Measurements from ENCODE around the gene UPP1.
"Not testable (repeated sequence)": the region's sequence is repeated elsewhere in the genome, so short reads cannot be mapped to it uniquely, and the experiment has no call there.

Gene UPP1

DNA sequence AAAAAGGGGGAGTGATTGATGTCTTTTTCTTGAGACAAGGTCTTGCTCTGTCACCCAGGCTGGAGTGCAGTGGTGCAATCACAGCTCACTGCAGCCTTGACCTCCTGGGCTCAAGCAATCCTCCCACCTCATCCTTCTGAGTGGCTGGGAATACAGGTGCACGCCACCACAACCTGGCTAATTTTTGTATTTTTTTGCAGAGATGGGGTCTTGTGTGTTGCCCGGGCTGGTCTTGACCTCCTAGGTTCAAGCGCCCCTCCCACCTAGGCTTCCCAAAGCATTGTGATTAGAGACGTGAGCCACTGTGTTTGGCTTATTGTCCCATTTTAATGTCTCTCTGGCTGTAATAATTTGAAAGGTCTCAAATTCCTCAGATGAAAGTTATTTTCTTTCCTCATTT, 21.8 kb downstream of the UPP1 start:
- DNase-seq (ENCODE audit: low read depth in 1 of 2, low spot score in 1 of 2) = no peak

DNA sequence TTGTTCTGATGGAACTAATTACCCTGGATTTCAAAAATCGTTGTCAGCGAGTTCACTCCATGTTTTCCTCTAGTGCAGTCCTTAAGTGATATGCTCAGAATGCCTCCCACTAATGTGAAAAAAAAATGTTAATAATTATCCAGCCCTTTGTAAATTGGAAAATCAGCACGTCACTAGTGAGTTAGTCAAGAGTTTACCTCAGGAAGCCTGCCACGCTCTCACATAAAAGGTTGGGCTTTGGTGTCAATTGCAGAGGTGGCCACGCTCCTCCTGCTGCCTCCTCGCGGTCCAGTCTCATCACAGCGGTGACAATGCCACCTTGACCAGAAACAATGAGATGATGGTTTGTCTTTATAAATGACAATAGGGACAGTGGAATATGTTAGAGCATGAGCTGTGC, 22.5 kb downstream of the UPP1 start:
- no peak for DNase-seq (ENCODE audit: low read depth in 1 of 2, low spot score in 1 of 2)

DNA sequence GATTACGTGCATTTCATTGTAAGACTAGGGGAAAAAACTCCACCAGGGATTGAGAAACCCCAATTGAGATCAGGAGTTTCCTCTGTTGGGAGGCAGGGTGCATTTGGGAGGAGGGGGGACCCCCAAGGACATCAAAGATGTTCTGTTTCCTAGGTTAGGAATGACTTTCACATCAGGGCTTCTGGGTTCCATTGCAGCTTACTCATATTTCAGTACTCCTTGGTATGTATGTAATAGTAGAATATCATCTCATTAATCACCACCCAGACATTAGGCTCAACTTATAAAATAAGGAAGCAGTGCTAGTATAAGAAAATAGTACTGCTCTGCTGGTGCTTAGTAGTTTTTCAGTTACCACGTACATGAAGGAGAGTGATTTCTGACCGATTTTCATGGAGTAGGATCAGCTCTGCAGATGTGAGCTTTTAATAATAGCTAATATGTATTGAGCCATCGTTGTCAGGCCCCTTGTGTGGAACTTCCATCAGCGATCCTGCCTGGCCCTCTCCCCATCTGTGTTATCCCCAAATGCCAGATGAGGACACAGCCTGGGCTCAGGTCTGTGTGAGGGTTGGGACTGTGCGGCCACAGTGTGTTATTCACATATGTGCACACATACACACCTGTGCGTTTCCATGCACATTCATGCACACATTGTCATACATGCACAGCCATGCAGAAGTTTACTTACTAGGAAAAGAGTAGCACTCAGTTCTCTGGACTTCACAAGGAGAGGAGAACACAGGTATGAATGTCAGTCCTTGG, 23.5 kb downstream of the UPP1 start:
- no peak for DNase-seq (ENCODE audit: low read depth in 1 of 2, low spot score in 1 of 2)

DNA sequence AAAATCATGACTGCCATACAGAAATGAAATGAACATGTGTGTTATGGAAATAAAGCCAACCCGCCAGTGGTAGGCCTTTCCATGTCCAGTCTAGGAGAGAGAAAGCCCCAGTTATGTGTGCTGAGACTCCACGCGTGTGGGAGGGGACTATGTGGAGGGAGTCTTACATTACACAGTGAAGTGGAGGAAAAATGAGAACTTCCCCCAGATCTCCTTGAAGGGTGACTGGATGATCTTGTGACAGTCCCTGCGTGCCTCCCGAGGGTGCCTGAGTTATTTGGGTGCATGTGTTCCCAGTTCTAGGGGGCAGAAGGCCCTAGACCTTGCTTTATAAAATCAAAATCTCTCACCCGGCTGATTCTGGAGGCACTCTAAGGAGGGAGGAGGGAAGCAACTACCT, 24.2 kb downstream of the UPP1 start:
- no peak for DNase-seq (ENCODE audit: low read depth in 1 of 2, low spot score in 1 of 2)

DNA sequence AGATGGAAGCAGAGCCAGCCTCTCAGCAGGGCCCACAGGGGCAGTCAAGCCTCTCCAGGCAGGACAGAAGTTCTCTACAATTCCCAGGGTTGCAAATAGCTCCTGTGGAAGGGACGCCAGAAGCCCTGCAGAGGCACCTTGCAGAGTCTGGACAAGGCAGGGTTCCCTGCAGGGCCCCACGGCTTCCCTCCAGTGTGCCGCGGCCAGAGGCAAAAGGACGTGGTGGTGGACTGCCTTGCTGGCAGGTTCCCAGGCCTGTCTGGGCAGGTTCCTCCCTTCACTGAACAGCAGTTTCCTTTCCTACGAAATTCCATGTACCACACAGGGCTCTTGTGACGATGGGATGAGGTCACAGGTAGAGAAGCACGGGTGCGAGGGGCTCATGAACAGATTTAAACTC, 25.1 kb downstream of the UPP1 start:
- DNase-seq (ENCODE audit: low read depth in 1 of 2, low spot score in 1 of 2) = no peak

DNA sequence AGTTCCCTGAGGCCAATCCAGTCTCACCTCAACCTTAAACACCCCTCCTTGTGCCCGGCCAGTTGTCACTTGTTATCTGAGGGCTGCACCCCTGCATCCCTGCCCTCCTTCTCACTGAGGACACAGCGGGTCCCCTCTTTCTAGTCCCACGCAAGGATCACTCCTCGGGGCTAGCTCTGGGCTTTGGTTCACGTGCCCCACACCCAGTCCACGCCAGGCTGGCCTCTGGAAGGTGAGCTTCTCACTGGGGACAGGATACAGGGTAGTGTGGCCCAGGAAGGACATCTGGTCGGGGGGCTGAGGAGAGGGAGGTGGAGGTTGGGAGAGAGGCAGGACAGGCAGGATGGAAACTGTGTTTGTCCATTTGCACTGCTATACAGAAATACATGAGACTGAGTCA, 25.5 kb downstream of the UPP1 start:
- DNase-seq (ENCODE audit: low read depth in 1 of 2, low spot score in 1 of 2) = no peak

DNA sequence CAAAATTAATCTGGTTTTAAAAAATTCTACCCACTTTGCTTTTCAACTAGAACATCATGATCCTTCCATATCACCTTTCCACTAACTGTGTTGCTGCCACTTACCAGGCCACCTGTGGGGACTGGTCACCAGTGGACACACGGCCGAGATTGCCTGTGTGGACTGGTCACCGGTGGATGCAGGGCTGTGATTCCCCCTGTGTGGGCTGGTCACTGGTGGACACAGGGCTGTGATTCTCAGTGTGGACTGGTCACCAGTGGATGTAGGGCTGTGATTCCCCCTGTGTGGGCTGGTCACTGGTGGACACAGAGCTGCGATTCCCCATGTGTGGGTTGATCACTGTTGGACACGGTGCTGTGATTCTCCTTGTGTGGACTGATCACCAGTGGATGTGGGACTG, 27.0 kb downstream of the UPP1 start:
- no peak for DNase-seq (ENCODE audit: low read depth in 1 of 2, low spot score in 1 of 2)

DNA sequence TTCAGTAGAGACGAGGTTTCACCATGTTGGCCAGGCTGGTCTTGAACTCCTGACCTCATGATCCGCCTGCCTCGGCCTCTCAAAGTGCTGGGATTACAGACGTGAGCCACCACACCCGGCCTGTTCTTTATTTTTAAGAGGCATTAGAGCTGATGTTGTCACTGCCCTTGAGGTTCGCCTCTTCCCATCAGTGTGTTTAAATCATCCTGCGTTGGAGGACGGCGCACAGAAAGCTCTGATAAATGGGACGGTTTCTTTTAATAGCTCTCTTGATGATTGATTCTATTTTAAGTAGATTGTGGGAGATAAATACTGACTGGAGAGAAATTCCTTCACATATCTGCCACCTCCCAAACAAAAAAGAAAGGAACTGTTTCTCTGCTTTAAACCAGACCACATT, 29.0 kb downstream of the UPP1 start:
- DNase-seq (ENCODE audit: low read depth in 1 of 2, low spot score in 1 of 2) = no peak

DNA sequence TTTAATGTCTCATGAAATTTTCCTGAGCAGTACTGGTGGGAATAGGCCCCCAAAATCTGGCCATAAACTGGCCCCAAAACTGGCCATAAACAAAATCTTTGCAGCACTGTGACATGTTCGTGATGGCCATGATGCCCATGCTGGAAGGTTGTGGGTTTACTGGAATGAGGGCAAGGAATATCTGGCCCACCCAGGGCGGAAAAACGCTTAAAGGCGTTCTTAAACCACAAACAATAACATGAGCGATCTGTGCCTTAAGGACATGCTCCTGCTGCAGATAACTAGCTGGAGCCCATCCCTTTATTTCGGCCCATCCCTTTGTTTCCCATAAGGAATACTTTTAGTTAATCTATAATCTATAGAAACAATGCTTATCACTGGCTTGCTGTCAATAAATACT, 31.5 kb downstream of the UPP1 start:
- DNase-seq (ENCODE audit: low read depth in 1 of 2, low spot score in 1 of 2) = not testable (repeated sequence)

DNA sequence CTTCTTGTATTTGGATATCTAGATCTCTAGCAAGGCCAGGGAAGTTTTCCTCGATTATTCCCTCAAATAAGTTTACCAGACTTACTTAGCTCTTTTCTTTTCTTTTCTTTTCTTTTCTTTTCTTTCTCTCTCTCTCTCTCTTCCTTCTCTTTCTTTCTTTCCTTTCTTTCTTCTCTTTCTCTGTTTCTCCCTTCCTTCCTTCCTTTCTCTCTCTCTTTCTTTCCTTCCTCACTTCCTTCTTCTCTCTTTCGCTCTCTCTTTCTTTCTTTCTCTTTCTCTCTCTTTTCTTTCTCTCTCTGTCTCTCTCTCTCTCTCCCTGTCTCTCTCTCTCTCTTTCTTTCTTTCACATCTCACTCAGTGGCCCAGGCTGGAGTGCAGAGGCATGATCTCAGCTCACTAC, 37.0 kb downstream of the UPP1 start:
- no peak for DNase-seq (ENCODE audit: low read depth in 1 of 2, low spot score in 1 of 2)

DNA sequence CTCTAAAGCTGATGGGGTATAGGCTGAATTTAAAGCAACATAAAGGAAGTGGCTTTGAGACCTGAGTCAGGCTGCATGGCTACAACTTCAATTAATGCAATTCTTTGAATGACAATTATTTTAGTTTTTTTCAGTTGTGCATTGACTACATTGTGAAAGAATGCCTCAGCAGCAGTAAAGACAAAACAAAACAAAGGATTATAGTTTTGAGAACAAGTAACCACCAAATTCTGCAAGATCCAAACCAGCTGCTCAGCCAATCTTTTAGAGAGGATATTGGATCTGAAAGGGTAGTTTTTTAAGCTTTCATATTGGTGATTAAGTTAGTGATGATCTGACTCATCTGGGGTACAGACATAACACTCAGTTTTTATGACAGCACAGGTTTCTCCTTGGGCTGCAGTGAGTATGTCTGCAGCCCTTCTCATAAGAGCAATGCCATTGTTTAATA, 41.6 kb downstream of the UPP1 start:
- DNase-seq (ENCODE audit: low read depth in 1 of 2, low spot score in 1 of 2) = no peak

DNA sequence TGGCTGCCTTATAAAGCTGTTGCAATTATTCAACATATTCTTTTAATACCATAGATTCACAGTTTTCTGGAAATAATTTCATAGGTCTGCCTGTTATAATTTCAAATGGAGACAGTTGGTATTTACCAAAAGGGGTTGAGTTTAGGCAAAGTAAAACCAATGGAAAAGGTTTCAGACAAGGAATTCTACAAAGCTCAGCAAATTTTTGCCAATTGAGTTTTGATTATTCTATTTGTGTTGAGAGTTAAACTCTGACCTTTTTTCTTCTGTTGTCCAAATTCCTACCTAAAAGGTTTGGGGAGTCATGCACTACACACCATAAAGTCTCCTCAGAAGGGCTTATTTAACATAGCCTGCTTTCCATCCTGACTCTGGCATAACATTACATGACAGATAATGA, 43.7 kb downstream of the UPP1 start:
- no peak for DNase-seq (ENCODE audit: low read depth in 1 of 2, low spot score in 1 of 2)

DNA sequence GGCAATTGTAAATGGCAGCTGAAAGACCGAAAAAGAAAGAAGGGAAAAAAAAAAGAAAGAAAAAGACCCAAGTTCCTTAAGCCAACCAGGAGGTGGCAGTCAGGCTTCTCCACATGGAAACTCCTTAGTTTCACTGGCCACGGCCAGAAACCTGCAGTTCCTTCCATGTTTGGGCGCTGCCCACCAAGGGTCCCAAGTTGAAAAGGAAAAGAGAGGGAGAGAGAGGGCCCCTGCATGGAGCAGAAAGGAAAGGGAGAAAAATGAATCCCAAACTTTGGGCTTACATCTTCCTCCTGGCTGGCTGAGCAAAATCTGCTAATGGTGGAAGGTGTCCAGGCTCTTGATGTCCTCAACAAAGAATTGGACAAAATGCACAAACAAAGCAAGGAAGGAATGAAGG, 50.4 kb downstream of the UPP1 start:
- DNase-seq (ENCODE audit: low read depth in 1 of 2, low spot score in 1 of 2) = no peak

DNA sequence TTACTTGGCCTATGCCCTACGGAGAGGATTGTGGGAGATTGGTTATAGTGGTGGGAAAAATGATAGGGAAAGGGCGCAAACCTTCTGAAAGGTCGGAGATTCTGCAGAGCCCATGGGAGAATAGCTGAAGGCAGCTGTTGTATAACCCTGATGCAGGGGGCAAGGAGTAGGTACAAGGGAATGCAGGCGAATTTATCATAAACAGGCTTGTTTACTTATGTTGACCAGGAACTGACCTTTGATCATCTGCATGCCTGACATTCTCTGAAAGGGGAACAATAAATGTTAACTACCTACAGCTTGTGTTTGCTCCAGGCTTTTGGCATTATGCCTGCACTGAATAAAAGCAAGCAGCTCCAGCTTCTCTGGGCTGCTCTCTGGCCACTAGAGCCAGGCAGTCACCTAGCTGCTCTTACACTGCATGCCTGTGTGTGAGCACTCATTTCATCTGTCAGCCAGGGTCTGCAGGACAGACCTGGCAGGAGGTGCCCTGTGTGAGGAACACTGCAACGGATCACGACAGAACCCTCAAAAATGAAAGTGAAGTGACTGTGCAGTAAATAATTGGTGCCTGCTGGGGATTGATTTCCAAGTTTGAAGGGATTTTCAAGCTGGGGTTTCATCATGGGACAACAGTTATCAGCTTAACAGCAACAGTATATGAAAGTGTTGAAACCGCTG, 51.1 kb downstream of the UPP1 start:
- DNase-seq (ENCODE audit: low read depth in 1 of 2, low spot score in 1 of 2) = no peak

DNA sequence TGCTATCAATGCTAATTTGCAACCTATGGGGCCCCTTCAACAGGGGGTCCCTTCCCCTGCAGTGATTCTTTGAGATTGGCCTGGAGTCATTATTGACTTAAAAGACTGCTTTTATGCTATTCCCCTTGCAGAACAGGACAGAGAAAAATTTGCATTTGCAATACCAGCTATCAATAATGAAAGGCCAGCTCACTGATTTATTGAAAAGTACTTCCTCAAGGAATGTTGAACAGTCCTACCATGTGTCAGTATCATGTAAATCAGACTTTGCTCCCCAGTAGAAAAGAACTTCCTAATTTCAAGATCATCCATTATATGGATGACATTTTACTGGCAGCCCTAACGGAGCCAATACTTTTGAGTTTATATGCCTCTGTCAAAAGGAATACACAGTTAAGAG, 52.5 kb downstream of the UPP1 start:
- no peak for DNase-seq (ENCODE audit: low read depth in 1 of 2, low spot score in 1 of 2)

DNA sequence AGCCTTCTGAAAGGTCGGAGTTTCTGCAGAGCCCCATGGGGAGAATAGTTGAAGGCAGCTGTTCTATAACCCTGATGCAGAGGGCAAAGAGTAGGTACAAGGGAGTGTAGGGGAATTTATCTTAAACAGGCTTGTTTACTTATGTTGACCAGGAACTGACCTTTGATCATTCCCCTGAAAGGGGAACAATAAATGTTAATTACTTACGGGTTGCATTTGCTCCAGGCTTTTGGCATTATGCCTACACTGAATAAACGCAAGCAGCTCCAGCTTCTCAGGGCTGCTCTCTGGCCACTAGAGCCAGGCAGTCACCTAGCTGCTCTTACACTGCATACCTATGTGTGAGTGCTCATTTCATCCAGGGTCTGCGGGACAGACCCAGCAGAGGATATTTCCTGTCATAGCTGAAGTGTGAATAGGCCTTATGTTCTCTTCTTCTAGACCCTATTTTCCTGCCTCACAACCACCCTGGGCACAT, 55.3 kb downstream of the UPP1 start:
- no peak for DNase-seq (ENCODE audit: low read depth in 1 of 2, low spot score in 1 of 2)

DNA sequence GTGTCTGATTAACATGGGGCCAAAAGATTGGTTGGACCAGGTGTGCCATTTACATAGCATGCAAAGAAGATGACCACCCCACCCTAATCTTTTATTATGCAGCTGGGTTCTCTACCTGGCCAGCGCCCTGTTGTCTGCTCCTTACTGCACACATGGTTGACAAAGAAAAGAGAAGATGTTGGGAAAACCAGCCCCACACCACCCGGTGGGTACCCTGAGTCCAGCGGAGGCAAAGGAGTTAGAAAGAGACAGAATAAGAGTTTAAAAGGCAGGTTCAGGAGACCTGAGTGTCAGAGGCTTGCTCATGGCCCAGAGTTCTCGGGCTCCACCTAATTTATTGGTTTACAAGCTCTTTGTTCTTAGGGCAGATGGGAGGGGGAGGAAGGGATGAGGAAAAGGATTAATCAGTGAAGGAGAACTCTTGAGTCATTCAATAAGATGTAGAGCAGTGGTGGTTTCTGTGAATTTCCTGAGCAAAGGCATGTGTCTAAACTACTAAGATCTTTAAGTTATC, 58.1 kb downstream of the UPP1 start:
- no peak for DNase-seq (ENCODE audit: low read depth in 1 of 2, low spot score in 1 of 2)

DNA sequence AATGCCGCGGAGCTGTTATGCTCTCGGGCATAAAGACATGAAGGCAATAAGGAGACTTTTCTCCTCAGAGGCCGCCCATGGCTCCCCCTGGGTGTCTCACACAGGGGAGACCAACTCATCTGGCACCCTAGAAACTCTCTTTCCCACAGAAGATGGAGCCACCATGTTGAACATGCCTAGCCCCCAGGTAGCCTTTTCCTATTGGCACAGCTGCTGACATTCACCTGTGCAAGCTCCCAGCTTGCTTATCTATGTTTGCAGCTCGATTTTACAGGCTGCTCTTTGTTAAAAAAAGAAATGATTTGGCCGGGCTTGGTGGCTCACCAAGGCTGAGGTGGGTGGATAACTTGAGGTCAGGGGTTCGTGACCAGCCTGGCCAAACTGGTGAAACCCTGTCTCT, 58.6 kb downstream of the UPP1 start:
- not testable (repeated sequence) for DNase-seq (ENCODE audit: low read depth in 1 of 2, low spot score in 1 of 2)

DNA sequence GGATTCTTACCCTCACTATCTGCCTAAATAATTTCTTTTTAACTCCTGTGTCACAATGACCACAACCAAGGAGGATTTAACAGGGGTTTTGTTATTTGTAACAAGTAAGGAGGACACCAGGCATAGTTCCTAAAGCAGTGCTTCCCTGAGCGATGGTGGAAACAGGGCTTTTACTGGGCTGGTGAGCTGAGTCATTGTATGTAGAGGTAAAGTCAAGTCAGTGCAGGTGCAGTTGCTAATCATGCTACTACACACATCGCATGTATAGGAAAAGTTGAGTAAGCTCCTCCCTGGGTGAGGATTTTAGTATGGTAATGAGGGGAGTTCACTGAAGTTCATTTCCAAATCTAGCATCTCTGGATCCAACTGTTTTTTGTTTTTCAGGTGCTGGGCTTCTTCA, 59.2 kb downstream of the UPP1 start:
- DNase-seq (ENCODE audit: low read depth in 1 of 2, low spot score in 1 of 2) = no peak

DNA sequence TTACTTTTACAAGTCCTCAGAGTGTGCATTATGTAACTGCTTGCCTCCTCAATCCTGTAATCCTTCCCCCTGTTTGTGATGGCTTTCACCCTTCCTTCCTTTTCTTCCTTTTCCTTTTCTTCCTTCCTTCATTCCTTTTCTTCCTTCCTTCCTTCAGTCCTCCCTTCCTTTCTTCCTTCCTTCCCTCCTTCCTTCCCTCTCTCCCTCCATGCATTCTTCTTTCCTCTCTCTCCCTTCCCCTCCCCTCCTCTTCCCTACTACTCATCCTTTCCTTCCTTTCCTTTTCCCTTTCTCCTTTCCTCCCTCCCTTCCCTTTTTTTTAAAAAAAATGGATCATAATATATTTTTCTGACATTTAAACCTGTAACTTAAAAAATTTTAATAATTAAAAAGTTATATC, 60.0 kb downstream of the UPP1 start:
- DNase-seq (ENCODE audit: low read depth in 1 of 2, low spot score in 1 of 2) = no peak

DNA sequence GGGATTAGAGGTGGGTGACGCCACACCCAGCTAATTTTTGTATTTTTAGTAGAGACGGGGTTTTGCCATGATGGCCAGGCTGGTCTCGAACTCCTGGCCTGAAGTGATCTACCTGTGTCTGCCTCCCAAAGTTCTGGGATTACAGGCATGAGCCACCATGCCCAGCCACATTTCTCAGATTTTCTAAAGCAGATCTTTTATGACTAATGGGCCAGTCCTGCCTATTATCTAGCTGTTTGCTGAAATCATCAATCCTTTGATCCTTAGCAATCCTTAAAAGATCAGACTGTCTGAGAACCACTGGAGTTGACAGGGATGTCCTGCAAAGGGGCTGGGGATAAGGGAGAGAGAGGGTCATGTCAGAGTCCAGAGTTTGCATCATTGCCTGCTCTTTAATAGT, 61.0 kb downstream of the UPP1 start:
- no peak for DNase-seq (ENCODE audit: low read depth in 1 of 2, low spot score in 1 of 2)

DNA sequence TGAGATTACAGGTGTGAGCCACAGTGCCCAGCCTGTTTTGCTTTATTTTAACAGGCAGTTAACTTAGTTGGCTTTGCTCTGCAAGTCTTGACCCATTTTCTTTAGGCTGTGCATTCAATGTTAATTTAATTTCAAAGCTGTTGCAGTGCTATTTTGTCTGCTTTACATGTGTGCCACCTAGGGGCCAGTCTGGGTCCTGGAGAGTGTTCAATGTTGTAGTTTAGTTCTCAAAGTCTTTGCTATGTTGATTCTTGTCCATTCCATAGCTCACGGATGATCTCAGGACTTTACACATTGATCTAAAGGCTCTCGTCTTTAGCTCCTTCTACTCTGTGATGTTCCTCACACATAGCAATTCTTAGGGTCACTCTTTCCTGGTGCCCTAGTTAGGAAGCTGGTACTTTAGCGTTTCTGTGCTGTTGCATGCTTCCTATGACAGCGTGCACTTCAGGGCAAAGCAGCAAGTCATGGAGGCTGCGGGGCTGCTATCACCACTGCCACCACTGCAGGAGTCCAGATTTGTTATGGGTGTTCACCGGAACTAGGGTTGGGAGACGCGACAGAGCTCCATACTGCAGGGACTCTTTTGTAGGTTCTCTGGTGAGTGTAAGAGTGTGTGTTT, 65.8 kb downstream of the UPP1 start:
- DNase-seq (ENCODE audit: low read depth in 1 of 2, low spot score in 1 of 2) = peak in 1 of 2 donors; percentile 4
